IPS-NIHi7 (cell line): Measurements from ENCODE around the gene LSM12.
A peak's percentile ranks its signal among the peaks of the same experiment; 100 is the strongest.
"Not testable (repeated sequence)": the region's sequence is repeated elsewhere in the genome, so short reads cannot be mapped to it uniquely, and the experiment has no call there.

Source experiments
- DNase-seq: peaks from one replicate; pipeline ENCODE4 v3.0.0; 2012; ENCODE audit warnings: mixed read lengths; ENCODE audit errors: extremely low spot score

LSM12 gene

DNA sequence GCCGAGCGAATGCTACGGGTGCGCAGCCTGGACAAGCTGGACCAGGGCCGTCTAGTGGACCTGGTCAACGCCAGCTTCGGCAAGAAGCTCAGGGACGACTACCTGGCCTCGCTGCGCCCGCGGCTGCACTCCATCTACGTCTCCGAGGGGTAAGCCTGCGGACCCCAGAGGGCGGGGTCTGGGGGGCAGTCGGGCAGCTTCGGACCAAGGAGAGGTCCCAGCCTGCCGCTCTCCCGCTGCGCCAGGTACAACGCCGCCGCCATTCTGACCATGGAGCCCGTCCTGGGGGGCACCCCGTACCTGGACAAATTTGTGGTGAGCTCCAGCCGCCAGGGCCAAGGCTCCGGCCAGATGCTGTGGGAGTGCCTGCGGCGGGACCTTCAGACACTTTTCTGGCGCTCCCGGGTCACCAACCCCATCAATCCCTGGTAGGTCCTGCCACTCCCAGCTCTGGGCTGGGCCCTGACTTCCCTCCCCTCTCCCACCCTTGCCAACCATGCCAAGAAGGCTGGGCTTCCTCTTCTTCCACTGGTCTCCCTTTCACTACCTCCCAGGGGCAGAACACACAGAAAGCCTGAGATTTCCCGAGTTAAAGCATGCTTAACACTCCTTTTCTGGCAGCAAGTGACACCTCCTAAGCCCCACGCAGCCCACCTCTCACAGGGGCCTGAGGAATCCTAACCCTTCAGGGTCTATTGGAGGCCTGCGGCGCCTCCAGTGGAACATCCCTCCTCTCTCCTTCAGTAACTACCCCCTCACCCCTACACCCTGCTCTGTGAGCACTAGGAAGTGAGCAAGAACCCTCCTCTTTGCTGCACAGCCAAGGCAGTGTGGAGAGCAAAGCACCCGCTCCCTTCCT lies 58.9 kb downstream of the LSM12 start:
- no peak for DNase-seq

DNA sequence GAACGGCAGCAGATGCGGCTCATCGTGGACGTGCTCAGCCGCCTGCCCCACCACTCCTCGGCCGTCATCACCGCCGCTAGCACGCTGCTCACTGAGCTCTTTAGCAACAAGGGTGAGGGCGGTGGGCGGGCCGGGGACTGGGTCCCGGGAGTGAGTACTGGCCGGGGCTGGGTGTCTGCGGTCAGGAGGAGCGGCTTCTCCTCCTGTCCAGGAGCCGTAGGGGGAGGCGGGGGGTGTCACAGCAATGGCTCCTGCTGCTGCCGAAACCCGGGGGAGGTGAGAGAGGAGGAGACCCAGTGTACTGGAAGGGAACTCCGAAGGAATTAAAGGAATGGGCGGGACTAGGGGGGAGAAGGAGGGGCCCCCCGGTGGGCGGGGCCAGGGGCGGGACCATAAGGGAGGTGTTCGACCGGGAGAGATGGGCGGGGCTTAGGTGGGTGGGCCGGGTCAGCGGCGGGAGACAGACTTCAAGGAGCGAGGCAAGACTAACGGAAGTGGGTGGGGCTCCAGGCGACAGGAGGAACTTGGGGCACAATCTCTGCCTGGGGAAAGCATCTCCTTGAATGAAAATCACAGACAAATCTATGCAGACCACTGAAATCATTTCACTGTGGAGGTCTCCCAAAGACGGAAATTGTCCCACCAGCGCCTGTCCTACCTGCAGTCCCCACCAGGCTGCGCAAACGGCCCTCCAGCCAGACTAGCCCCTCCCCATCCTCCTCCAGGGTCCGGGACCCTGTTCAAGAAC lies 59.7 kb downstream of the LSM12 start:
- DNase-seq, result peak; percentile 97

DNA sequence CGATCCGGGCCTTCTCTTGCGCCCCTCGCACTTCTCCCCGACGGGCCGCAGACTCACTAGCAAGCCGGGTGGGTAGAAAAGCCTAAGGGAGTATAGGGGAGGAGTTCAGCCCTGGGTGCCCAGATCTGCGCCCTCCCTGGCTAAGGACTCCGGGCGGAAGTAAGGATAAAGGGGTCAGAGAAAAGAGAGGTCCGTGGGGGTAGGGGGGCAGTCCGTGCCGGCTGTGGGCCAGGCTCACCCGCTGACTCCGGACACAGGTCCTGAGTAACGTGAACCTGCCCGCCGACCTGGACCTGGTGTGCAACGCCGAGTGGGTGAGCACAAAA lies 60.2 kb downstream of the LSM12 start:
- no peak for DNase-seq

DNA sequence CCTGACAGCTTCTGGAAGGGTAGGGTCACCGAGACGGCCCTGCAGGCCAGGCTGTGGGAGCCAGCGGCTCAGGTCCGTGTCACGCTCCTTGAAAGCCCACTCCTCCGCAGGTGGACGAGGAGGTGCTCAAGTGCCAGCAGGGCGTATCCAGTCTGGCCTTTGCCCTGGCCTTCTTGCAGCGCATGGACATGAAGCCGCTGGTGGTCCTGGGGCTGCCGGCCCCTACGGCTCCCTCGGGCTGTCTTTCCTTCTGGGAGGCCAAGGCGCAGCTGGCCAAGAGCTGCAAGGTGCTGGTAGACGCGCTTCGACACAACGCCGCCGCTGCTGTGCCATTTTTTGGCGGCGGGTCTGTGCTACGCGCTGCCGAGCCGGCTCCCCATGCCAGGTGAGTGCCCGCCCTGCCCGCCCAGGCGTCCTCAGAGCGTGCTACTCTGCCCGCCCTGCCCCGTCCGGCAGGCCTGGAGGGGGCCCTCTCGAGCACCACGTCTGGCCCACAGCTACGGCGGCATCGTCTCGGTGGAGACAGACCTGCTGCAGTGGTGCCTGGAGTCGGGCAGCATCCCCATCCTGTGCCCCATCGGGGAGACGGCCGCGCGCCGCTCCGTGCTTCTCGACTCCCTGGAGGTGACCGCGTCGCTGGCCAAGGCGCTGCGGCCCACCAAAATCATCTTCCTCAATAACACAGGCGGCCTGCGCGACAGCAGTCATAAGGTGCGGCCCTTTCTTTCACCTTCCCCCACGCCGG lies 60.8 kb downstream of the LSM12 start:
- DNase-seq, result peak; percentile 74

DNA sequence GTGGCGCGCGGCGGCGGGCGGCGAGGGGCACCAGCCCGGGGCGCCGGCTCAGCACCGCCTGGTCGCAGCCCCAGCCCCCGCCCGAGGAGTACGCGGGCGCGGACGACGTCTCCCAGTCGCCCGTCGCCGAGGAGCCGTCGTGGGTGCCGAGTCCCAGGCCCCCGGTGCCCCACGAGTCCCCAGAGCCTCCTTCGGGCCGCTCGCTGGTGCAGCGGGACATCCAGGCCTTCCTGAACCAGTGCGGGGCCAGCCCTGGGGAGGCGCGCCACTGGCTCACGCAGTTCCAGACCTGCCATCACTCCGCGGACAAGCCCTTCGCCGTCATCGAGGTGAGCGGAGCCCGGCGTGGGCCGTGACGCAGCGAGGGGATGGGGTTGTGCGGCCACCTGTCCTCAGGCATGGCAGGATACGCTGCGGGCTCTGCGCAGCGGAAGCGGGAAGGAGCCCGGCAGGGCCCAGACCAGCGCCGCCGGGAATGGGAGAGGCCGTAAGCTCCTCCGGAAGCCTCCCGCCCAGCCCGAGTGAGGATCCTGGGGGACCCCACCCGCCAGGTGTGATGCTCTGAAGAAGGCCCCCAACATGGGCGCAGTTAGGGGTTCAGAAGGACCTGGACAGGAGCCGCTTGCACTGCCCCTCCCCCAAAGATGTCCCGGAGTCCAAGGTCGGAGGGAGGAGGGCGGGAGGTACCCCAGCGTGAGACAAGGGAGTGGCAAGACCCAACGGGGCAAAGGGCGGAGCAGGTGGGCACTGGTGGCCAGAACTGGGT lies 61.5 kb downstream of the LSM12 start:
- DNase-seq, result no peak

DNA sequence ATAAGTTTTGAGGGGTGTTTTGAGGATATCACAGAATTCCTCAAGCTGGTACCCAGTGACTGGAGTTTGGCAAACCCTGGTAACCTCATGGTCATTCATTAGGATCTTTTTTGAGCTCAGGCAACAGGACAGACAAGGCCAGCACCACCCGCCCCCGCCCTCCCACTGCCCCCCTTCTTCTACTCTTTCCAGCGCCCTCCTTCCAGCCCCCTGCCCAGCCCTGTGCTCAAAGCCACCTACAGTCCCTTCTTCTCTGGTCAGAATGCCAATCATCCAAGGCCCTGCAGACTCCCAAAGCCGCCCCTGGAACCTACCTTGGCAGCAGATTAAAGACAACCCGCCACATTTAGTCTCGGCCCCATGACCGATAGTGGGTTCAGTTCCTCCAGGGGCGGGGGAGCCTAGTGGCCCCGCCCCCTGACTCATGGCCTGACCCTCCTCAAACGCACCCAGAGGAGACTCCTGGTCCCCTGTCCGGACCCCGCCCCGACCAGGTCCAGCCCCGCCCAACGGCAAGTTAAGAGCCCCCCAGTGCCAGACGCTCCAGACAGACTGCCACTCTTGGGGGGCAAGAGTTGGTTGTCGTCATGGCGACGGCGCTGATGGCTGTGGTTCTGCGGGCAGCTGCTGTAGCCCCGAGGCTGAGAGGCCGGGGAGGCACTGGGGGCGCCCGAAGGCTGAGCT lies 62.3 kb downstream of the LSM12 start, which contains the start of gene NAGS:
Gene NAGS (plus strand): TSS at position 546 of the 684 bp plus-strand sequence. CDS start 42 bp downstream, at position 588.
- DNase-seq, result peak; percentile 44

DNA sequence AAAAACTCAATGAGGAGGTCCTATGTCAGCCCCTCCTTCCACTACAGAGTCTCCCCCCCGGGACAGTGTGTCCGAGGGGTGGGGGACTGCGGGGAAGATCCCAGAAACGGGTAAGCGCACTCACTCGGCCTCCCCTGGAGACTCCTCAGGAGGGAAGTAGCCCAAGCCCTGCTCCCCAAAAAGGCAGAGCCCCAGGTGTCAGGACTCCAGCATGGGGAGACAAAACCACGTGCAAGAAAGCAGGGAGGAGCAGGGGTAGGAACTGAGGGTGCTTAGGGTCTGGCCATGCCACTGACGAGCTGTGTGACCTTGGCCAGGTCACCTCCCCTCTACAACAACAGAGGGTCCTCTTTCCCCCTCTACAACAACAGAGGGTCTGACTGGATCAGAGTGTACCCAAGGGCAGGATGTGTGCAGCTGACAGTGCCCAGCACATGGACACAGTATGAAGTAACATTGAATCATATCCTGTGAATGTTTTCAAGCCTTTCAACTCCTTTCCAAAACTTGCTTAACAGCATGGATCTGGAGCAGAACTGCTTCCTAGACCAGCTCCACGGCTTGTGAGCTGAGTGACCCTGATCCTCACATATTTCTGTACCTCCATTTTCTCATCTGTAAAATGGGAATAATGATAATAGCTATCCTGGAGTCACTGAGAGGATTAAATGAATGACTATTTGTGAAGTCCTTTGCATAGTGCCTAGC lies 64.2 kb downstream of the LSM12 start:
- no peak for DNase-seq

DNA sequence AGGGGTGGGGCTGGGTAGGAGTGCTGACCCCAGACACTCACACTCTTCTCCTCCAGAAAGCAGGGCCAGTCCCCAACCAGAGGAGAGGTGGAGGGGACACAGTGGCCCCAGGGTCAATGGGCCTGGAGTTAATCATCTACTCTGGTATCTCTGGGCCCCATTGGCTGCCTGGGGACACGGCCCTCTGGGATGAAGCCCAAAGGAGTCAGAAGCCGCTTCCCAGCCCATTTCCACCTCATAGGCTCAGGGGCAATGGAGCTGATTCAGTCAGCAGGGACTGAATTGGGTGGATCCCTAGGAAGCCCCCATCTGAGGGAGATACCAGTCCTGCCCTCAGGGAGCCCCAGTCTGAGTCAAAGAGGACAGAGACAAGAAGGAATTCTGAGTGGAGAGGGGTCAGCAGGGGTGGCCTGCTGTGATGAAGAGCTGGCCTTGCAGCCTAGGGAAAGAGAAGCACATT lies 65.0 kb downstream of the LSM12 start:
- no peak for DNase-seq

DNA sequence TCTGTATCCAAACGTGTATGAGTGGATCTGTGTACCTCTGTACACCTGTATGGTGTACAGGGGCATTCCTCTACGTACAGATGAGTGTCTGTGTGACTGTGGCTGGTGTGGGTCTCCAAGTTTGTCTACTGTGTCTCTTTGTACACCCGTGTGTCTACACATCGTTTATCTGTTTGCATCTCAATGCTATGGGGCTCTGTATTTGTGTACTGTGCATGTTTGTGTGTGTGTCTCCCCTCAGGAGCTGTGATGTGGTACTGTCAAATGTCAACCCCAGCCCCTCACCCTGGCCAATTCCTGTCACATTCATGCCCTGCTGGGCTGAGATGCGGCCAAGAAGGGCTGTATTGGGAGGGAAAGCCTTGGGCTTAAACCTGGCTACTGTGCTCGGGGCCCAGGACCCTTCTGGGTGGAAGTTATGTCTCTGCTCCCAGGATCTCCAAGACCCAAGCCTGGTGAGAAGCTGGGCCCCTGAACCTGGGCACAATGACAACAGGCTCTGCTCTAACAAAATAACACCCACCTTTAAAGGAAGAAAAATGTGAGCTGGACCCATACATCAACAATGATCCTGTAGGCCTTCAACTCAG lies 65.5 kb downstream of the LSM12 start:
- DNase-seq, result no peak

DNA sequence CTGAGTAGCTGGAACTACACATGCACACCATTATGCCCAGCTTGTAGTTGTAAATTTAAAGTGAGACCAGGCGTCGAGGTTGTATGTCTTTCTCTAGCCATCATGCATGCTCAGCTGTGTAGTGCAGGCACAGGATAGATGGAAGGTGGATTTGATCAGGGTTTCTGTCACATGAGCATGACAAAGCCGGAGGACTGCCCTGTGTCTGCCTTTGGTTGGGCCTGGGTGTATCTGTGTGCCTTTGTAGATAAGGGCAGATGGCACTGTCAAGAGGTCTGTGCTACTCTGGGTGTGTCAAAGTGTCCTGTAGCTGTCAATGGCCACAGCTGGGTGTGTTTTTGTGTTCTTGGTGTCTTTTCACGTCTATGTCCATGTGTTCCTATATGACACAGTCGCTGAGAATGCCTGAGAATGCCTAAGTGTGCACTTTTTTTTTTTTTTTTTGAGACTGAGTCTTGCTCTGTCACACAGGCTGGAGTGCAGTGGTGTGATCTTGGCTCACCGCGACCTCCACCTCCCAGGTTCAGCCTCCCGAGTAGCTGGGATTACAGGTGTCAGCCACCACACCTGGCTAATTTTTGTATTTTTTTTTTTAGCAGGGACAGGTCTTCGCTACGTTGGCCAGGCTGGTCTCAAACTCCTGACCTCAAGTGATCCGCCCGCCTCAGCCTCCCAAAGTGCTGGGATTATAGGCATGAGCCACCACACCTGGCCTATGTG lies 66.2 kb downstream of the LSM12 start:
- DNase-seq, result no peak

DNA sequence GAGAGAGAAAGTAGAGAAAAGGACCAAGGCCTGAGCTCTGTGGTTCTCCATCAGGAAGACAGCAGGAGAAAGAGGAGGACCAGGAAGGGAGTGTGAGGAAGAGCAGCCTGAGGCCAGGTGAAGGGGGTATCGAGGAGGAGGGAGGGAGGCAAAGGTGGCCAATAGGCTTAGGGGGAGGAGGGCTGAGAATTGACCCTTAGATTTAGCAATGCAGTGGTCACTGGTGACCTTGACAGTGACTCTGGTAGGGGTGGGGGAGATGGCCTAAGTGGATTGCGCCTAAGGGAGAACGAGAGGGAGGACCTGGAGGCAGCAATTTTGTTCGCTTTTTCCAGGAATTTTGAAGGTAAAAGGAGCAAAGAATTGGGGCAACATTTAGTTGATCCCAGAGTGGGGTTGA lies 67.4 kb downstream of the LSM12 start:
- no peak for DNase-seq

DNA sequence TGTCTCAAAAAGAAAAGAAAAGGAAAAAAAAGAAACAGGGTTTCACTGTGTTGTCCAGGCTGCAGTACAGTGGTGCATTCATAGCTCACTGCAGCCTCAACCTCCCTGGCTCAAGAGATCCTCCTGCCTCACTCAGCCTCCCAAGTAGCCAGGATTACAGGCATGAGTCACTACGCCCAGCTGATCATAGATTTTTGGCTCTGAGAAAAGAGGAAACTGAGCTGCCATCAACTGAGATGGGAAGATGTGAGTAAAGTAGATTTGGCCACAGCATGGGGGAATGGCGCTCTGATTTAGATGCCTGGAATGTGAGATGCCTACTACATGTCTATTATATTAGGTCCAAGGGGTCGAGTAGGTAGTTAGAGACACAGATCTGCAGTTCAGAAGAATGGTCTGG lies 67.9 kb downstream of the LSM12 start:
- no peak for DNase-seq

DNA sequence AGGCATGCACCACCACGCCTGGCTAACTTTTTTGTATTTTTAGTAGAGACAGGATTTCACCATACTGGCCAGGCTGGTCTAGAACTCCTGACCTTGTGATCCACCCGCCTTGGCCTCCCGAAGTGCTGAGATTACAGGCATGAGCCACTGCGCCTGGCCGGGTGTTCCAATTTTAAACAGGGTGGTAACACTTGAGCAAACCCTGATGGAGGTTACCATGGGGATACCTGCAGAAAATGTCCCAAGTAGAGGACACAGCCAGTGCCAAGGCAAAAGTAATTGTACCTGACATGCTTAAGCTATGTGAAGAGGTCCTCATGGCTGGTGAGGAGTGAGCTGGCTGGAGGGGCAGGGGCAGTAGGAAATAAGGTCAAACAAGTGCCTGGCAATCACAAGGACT lies 69.3 kb downstream of the LSM12 start:
- not testable (repeated sequence) for DNase-seq

DNA sequence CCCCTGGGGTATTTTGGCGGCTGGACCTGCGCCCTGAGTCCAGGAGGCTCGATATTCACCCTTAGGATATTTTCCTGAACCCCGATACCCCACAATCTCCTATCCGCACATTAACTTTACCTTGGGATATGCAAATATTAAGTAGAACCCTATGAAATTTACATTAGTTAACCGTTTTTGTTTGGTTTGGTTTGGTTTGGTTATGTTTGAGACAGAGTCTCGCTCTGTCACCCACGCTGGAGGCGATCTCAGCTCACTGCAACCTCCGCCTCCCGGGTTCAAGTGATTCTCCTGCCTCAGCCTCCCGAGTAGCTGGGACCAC lies 71.4 kb downstream of the LSM12 start:
- no peak for DNase-seq

DNA sequence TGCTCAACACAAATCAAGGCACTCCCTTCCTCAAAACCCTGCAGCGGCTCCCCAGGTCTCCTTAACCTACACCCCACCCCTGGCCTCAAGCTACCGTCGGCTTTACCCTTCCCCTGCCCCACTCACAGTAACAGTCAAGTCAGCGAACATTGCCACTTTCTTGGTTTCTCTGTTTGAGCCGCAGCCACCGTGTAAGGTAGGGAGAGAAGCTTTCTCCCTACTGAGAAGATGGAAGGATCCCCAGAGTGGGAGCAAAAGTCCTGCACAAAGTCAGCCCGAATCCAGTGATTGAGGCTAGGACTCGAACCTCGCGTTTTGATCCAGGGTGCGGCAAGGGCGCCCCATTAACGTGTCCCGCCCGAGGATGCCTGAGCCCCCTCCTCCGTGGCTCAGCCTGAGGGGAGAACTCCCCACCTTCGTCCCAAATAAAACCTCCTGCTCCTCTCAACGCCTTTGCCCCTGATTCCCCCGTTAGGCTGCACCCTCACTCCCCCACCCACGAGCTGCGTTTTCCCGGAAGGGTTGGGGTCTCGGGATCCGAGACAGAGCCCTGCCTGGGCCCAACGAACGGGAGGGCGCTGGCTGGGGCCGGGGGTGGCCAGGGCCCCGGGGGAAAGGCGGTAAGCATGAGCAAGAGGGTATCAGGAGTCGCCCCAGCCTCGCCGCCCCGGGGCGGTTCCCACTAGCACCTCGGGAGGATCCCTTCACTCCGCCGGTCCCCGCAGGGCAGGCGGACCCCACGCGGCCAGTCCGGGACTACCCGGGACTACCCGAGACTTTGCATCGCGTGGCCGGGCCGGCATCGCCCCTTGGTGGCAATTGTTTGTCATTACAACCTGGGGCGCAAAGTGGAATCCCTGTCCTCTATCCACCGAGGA lies 72.0 kb downstream of the LSM12 start:
- peak; percentile 79 for DNase-seq

DNA sequence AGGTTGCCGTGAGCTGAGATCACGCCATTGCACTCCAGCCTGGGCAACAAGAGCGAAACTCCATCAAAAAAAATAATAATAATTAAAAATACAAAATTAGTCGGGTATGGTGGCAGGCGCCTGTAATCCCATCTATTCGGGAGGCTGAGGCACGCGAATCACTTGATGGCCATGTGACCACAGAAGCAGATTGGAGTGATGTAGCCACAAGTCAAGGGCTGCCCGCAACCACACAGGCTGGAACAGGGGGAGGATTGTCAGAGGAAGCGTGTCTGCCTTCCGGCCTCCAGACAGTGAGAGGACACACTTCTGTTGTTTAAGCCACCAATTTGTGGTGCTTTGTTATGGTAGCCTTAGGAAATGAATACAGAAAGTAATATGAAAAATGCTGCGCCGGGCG lies 73.8 kb downstream of the LSM12 start:
- no peak for DNase-seq

DNA sequence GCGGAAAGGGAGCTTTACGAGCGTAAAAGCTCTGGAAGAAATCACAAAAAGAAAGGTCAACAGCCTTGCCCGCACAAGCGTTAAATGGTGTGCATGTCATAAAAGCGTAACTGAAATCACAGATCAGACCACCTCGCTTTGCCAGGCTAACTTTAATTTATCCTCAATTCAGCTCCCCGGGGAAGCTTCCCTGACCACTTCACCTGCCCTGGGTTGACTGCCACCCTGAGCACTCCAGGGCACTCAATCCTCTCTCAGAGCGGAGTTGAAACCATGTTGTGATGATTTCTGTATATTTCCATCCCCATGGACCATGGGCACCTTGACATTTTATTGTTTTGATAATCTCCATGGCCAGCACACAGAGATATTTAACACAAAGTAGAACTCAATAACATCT lies 78.2 kb downstream of the LSM12 start:
- no peak for DNase-seq
